HTR-8/SVneo (cell line): ENCODE measurements around the gene KIF7.
A peak's percentile ranks its signal among the peaks of the same experiment; 100 is the strongest.
"Not testable (repeated sequence)": the region's sequence is repeated elsewhere in the genome, so short reads cannot be mapped to it uniquely, and the experiment has no call there.

Experiments used
- DNase-seq: peaks from one replicate; pipeline ENCODE4 v3.0.0; 2011; ENCODE audit warnings: low spot score, mixed read lengths; ENCODE audit not compliant: insufficient read length
- FAIRE-seq: peaks from 2 replicates; lab custom pipeline; 2011; peaks lifted over from hg19 to GRCh38; lab: Jason Lieb, UNC

KIF7 gene

GRCh38 chr15:89654847-89655805 is at the start of gene KIF7:
Gene KIF7, minus strand, starts transcription at chr15:89655467. Its CDS starts 2,537 bp downstream, at chr15:89652930.
- FAIRE-seq: peak; percentile 16
- DNase-seq: peak; percentile 83

DNA sequence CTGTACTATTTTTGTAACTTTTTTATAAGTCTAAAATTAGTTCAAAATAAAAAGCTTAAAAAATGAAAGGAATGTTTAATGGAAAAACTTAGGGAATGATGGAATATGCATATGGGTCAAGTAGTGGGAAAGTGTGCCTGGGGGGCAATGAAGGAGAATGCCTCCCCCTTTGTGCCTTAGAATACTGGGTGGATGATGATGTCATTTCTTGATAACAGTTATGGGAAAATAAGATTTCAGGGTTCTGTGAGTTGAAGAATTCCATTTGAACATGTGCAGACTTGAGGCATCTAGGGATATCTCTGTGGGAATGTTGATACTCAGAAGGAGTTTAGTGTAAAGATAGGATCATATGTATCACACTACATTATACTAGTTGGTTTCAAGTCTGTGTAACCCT is 49.1 kb upstream of the KIF7 start:
- FAIRE-seq (no peak), DNase-seq (no peak)

DNA sequence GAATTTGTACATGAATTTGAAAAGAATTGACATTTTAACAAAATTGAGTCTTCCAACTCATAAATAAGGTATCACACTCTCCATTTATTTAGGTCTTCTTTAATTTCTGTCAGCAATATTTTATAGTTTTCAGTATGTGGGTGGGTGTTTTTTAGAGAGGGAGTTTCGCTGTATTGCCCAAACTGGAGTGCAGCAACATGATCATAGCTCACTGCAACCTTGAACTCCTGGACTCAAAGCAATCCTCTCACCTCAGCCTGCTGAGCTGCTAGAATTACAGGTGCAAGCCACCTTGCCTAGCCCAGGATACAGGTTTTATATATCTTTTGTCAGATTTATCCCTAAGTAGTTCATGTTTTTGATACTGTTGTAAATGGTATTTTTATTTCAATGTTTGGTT is 39.9 kb upstream of the KIF7 start:
- FAIRE-seq: no peak
- DNase-seq: no peak

GRCh38 chr15:89693696-89694095 is 38.4 kb upstream of the KIF7 start:
- FAIRE-seq: no peak
- DNase-seq: no peak

DNA sequence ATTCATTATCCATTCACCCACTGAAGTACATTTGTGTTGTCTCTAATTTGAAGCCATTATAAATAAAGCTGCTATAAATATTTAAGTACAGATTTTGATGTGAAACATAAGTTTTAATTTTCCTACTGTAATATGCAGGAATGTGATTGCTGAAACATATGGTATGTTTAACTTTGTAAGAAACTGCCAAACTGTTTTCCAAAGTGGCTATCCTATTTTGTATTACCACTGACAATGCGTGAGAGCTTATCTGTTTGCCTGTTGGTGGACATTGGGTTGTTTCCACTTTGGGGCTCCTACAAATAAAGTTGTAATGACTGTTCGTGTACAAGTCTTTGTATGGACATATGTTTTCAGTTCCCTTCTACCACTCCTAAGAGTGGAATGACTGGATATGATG is 37.8 kb upstream of the KIF7 start:
- DNase-seq: no peak
- no peak for FAIRE-seq

DNA sequence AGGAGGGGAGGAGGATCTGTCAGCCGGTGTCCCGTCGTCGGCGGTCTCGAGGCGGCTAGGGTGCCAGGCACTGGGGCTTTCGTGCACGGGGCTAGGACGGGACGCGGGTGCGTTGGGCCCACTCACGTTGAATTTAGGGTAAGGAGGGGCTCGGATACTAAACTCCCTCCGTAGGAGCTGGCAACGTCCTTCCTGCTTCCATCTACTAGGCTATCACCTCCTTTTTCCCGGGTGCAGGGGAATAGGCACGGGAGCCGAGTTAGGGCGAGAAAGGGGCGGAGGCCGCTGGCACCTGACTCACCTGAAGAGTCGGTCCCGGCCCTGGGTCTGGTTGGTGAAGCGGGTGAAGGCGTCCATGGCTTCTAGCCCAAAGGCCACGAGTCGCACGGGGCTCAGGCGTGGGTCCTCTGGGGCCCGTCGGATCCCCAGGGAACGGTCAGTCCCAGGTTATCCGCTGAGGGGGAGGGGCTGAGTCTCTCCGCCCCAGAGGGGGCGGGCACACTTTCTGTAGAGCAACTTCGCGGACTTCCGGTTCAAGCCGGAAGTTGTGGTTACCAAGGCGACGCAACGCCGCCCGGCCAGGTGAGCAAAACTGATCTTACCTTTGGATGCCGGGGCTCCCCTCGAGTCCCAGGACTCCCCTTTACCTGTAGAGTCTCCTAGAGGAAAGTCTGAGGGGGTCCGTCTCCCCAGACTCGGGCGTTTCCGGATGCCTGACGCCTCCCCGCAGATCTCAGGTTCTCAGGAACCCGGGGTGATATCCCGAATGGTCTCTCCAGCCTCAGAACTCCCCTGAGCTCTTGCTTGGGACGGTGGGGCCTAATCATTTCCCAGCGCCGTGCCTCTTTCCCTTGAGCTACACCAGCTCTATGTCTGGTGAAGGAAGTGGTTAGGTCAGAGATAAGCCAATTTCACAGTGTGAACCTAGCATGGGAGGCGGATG is 35.3 kb upstream of the KIF7 start, which contains the start of the genes PEX11A and WDR93:
Gene PEX11A, minus strand, starts transcription at position 479 of the 943 bp plus-strand sequence. Its CDS starts 122 bp downstream, at position 357.
Gene WDR93, plus strand, starts transcription at position 536 of the 943 bp plus-strand sequence. CDS start 10,936 bp downstream, outside the sequence.
- FAIRE-seq: no peak

DNA sequence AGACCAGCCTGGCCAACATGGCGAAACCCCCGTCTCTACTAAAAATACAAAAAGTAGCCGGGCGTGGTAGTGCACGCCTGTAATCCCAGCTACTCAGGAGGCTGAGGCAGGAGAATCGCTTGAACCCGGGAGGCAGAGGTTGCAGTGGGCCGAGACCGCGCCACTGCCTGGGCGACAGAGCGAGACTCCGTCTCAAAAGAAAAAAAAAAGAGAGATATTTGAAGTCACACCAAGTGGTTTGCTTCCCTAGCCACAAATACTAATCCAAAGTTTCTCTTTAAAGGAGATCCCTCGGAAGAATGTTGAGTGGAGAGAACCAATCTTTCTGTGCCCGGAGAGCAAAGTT is 34.6 kb upstream of the KIF7 start:
- not testable (repeated sequence) for FAIRE-seq, DNase-seq

More for the DNA sequence above, 35.3 kb upstream of the KIF7 start, which contains the start of the genes PEX11A and WDR93:
- DNase-seq: peak; percentile 89

- FAIRE-seq: no peak
- no peak for DNase-seq
These were observed 31.3 kb upstream of the KIF7 start for GRCh38 chr15:89686522-89686921.

DNA sequence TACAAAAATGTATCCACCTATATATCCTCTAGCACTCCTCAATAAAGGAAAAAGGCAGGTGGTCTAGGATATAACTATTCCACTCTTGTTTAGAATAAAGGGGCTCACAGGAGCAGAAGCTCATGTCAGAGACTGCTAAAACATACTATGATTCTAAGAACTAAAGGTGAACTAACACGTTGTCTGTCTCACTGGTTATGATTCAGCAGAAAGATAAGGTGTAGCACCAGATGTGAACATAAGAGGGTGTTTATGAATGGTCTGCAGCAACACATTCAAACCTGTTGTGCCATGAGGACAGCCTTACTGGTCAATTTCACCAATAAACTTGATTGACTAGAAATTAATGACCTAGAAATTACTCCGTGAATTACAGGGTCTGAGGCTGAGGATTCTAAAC is 30.7 kb upstream of the KIF7 start:
- DNase-seq (no peak), FAIRE-seq (no peak)

- FAIRE-seq (no peak), DNase-seq (no peak)
These were observed 25.9 kb upstream of the KIF7 start for GRCh38 chr15:89681146-89681545.

DNA sequence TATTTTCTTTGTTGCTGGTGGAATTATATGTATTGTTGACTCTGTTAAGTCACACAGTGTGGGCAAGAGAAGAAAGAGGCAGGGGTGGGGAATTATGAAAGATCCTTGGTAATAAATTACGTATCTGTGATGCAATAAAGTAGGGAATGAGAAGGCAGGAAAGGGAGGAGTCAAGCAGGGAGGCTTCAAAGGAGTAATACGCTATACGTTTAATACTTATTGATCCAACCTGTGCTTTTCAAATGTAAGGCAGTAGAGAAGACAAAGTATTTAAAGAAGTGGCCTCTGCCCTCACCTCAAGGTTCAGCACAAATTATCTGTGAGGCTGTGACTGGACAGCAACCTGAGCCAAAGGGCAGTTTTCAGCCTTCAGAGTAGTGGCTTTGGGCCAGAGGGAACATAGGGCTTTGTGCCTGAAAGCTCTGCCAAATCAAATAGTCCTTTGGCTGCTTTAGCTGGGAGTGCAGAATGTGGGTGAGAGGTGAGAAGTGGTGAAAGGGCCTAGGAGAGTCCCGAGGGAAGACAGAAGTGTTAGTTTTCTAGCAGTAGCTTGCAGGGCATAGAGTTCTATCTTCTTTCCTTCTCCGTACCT is 25.1 kb upstream of the KIF7 start:
- FAIRE-seq (no peak), DNase-seq (no peak)

- FAIRE-seq: no peak
These were observed 23.9 kb upstream of the KIF7 start, which contains the start of gene PLIN1 for GRCh38 chr15:89679212-89679611. Gene PLIN1, minus strand, starts transcription at chr15:89679367. Its CDS starts 1,878 bp downstream, at chr15:89677489.

GRCh38 chr15:89677381-89677780 is 22.1 kb upstream of the KIF7 start:
- no peak for FAIRE-seq
- DNase-seq: no peak

More at GRCh38 chr15:89679212-89679611, 23.9 kb upstream of the KIF7 start, which contains the start of gene PLIN1:
- no peak for DNase-seq

DNA sequence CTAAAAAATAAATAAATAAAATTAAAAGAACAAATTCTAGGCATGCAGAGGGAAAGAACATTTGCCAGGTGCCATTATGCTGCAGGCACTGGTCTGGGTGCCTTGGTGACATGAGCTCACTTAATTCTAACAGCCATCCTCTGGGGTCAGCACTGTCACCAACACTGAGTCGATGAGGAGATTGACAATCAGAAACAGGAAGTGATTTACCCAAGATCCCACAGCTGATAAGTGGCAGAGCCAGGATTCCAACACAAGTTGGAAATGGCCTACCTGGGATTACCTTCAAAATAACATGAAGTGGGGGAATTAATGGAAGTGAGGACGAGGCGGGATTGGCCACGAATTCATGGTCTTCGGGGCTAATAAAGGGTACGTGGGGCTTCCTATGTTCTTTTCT is 20.3 kb upstream of the KIF7 start:
- no peak for FAIRE-seq
- DNase-seq: no peak

- no peak for FAIRE-seq
These were observed 19.3 kb upstream of the KIF7 start for GRCh38 chr15:89674526-89674925.

DNA sequence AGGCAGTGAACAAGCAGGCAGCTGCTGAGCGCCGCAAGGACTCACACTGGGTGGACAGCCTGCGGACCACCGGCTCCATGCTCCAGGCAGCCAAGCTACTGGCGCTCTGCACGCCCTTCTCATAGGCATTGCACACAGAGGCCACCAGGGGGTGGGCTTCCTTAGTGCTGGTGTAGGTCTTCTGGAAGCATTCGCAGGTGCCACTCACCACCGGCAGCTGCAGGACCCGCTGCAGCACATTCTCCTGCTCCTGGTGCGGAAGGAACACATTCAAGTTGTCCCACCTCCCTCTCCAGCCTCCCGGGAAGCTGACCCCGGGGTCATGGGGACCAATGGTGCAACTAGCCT is 17.9 kb upstream of the KIF7 start:
- FAIRE-seq: no peak
- peak; percentile 26 for DNase-seq

More at GRCh38 chr15:89674526-89674925, 19.3 kb upstream of the KIF7 start:
- no peak for DNase-seq

GRCh38 chr15:89672221-89673164 is 17.2 kb upstream of the KIF7 start:
- DNase-seq (no peak), FAIRE-seq (no peak)

DNA sequence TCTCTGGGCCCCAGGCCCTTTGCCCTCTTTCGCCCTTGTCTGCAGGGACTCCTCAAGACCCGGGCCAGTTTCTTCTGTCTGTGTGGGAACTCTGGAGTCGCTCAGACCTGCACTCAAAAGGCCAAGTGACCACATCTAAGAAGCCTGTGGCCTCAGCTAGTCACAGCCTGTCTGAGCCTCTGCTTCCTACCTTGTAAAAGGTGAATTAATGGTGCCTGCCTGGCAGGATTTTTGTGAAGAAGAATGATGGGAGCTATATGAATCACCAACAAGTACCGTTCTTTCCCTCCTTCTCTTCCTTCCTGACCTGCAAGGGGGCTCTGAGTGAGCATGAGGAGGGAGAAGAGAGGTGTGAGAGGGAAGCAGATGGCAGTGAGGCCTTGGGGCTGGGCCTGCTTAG is 16.4 kb upstream of the KIF7 start:
- DNase-seq: no peak
- no peak for FAIRE-seq
